Fibroblast of pulmonary artery (primary cell): Measurements from ENCODE around the gene CLDN18.

Experiments
- DNase-seq: peaks from one replicate; pipeline ENCODE4 v3.0.0-alpha.2; 2010; ENCODE audit warnings: low read depth
- H3K4me3 ChIP-seq: replicated peaks from 2 replicates; pipeline ENCODE4 v1.5.1; 2011; ENCODE audit warnings: low read depth, mild to moderate bottlenecking, control low read depth, low read length, moderate library complexity
- TF ChIP-seq, protein P1 (sequence below): IDR thresholded peaks from 2 replicates; pipeline ENCODE4 v1.5.1; 2011; ENCODE audit warnings: mild to moderate bottlenecking, control low read depth, low read length, inconsistent platforms; ENCODE audit errors: missing control alignments

The CLDN18 gene

DNA sequence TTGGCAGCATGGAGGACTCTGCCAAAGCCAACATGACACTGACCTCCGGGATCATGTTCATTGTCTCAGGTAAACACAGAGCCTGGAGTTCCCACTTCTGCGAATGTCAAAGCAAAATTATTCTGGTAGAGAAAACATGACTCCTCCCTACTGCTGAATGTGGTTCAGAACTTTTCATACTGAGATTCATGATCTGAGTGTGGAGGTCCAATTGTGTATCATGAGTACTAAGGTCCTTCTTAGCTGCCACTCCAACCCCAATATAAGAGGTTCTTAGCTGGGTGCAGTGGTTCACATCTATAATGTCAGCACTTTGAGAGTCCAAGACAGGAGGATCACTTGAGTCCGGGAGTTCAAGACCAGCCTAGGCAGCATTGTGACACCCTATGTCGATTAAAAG lies 13.8 kb downstream of the CLDN18 start:
- no peak for DNase-seq
- H3K4me3 ChIP-seq, result no peak overlapping the region
- TF ChIP-seq, protein P1, sequence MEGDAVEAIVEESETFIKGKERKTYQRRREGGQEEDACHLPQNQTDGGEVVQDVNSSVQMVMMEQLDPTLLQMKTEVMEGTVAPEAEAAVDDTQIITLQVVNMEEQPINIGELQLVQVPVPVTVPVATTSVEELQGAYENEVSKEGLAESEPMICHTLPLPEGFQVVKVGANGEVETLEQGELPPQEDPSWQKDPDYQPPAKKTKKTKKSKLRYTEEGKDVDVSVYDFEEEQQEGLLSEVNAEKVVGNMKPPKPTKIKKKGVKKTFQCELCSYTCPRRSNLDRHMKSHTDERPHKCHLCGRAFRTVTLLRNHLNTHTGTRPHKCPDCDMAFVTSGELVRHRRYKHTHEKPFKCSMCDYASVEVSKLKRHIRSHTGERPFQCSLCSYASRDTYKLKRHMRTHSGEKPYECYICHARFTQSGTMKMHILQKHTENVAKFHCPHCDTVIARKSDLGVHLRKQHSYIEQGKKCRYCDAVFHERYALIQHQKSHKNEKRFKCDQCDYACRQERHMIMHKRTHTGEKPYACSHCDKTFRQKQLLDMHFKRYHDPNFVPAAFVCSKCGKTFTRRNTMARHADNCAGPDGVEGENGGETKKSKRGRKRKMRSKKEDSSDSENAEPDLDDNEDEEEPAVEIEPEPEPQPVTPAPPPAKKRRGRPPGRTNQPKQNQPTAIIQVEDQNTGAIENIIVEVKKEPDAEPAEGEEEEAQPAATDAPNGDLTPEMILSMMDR, result no peak

DNA sequence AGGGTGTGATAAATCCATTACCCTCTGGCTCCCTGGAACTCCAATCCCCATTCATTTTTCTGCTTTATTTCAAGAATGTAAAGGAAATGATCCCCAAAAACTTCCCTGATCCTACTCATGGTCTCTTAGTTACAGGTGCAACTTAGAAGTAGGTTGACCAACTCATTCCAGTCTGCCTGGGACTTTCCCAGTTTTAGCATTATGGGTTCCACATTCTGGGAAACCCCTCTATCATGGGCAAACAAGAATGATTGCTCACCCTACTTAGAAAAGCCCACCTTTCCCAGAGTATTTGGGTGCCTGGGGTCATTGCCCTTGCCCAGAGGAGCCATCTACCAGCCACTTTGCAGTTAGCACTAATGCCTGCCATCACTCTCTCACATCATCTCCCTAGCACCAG lies 15.6 kb downstream of the CLDN18 start:
- no peak for DNase-seq
- TF ChIP-seq, protein P1, result no peak
- no peak overlapping the region for H3K4me3 ChIP-seq

DNA sequence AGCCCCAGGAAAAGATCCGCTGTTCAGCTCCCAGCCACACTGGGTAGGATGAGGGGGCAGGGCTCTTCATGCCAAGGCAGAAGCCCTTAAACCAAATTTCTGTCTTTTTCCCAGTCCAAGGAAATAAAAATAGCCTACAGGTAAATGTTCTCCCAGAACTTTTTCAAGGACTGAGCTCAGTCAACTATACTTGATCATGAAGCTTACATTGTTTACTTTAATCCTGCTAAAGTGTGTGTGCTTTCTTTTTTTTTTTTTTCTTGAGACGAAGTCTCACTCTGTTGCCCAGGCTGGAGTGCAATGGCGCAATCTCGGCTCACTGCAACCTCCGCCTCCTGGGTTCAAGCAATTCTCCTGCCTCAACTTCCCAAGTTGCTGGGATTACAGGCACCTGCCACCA lies 17.9 kb downstream of the CLDN18 start:
- TF ChIP-seq, protein P1, result no peak

DNA sequence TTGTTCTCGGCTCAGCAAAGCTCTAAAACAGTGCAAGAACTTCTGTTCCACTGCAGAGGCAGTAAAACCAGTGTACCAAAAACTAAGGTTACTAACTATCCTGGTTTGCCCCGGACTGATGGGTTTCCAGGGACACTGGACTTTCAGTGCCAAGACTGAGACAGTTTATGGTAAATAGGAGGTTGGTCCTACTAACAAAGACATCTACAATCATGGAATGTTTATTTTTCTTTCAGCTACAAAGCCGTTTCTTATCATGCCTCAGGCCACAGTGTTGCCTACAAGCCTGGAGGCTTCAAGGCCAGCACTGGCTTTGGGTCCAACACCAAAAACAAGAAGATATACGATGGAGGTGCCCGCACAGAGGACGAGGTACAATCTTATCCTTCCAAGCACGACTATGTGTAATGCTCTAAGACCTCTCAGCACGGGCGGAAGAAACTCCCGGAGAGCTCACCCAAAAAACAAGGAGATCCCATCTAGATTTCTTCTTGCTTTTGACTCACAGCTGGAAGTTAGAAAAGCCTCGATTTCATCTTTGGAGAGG lies 20.8 kb downstream of the CLDN18 start:
- DNase-seq, result no peak
- H3K4me3 ChIP-seq, result no peak overlapping the region
- TF ChIP-seq, protein P1, result no peak

More for the DNA sequence above, 17.9 kb downstream of the CLDN18 start:
- DNase-seq, result no peak
- H3K4me3 ChIP-seq, result no peak overlapping the region

DNA sequence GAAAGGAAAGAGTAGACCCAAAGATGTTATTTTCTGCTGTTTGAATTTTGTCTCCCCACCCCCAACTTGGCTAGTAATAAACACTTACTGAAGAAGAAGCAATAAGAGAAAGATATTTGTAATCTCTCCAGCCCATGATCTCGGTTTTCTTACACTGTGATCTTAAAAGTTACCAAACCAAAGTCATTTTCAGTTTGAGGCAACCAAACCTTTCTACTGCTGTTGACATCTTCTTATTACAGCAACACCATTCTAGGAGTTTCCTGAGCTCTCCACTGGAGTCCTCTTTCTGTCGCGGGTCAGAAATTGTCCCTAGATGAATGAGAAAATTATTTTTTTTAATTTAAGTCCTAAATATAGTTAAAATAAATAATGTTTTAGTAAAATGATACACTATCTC lies 21.6 kb downstream of the CLDN18 start:
- no peak overlapping the region for H3K4me3 ChIP-seq
- TF ChIP-seq, protein P1, result no peak
- no peak for DNase-seq

DNA sequence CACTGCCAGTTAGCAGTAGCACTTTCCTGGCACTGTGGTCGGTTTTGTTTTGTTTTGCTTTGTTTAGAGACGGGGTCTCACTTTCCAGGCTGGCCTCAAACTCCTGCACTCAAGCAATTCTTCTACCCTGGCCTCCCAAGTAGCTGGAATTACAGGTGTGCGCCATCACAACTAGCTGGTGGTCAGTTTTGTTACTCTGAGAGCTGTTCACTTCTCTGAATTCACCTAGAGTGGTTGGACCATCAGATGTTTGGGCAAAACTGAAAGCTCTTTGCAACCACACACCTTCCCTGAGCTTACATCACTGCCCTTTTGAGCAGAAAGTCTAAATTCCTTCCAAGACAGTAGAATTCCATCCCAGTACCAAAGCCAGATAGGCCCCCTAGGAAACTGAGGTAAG lies 22.6 kb downstream of the CLDN18 start:
- DNase-seq, result no peak
- TF ChIP-seq, protein P1, result no peak
- H3K4me3 ChIP-seq, result no peak overlapping the region

DNA sequence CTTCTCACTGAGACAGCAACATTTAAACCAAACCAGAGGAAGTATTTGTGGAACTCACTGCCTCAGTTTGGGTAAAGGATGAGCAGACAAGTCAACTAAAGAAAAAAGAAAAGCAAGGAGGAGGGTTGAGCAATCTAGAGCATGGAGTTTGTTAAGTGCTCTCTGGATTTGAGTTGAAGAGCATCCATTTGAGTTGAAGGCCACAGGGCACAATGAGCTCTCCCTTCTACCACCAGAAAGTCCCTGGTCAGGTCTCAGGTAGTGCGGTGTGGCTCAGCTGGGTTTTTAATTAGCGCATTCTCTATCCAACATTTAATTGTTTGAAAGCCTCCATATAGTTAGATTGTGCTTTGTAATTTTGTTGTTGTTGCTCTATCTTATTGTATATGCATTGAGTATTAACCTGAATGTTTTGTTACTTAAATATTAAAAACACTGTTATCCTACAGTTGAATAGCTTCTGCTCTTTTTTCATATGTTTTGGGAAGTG lies 23.3 kb downstream of the CLDN18 start:
- TF ChIP-seq, protein P1, result no peak
- no peak for DNase-seq
- H3K4me3 ChIP-seq, result no peak overlapping the region
